HG02885 (cell line): ENCODE results near the gene FAF1.
A peak's percentile ranks its signal among the peaks of the same experiment; 100 is the strongest.

Experiments
- ATAC-seq: cut with Tn5 transposase; IDR thresholded peaks from one replicate; pipeline ENCODE4 v1.9.1; 2021; ENCODE audit warnings: mild to moderate bottlenecking; ENCODE audit not compliant: unreplicated experiment, poor library complexity

FAF1 gene

DNA sequence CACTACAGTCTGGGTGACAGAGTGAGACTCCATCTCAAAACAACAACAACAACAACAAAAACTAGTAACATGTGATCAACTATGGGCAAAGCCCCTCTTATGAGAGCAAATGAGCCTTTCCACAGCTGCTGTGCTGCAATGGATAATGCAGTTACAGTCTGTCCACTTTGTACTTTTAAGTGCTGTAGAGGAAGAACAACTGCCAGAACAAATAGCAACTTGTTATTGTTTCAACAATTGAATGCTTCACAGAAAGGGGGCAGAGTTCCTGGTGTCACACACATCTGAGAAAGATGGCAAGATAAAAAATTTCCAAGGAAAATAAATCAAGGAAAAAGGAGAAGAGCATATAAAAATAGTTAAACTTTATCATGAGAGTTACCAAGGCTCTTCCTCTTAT, 293.2 kb downstream of the FAF1 start:
- no peak for ATAC-seq

DNA sequence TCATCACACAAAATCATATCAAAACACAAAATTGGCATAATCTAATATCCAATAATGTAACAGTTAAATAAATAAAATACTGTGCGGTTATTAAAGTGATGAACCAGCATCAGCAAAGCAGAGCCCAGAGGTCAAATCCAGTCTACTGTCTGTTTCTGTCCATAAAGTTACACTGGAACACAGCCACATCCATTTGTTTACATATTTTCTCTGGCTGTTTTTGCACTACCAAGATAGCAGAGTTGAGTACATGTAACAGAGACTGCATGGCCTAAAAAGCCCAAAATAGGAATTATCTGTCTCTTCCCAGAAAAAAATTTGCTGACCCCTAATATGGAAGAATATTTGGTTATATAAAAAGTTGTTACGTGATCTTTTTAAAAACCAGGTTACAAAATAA, 294.7 kb downstream of the FAF1 start:
- ATAC-seq: no peak

DNA sequence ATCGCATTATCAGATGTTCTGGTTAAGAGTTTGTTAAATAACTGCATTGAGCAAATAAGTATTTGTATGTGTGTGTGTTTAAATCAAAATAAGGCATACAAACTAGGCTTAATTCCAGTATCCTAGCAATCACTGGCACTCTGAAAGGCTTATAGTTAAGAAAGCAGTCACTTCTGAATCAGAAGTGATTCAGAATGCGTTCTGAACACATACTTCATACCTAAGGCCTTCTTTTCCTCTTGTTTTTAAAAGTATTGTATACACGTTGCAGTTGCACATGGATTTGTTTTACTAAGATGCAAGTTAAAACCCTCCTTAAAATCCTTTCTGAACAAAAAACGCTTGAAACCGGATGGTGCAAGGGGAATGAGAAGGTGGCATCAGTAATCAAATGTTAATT, 298.4 kb downstream of the FAF1 start:
- ATAC-seq: no peak

DNA sequence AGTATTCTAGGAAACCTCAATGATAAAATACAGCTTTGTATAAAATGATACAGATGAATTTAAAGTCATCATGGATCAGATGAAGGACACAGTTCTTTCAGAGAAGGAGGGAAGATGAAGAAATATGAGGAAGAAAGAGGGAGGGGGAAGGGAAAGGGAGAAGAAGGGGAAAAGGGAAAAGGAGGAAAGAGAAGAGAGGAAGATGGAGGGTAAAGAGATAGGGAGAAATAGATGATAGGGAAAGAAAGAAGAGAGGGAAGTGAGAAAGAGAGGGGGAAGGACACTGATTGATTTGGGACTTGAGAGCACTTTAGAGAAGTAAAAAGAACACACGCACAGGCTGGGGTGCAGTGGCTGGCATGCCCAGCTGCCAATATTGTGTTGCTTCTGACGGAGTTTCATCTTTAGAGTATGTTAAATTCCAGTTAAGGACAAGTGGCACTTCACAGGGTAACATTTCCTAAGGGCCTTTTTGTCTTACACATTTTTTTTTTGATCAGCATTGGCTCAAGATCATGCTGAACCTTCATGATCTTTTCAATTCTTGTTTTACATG, 300.9 kb downstream of the FAF1 start:
- ATAC-seq: no peak

DNA sequence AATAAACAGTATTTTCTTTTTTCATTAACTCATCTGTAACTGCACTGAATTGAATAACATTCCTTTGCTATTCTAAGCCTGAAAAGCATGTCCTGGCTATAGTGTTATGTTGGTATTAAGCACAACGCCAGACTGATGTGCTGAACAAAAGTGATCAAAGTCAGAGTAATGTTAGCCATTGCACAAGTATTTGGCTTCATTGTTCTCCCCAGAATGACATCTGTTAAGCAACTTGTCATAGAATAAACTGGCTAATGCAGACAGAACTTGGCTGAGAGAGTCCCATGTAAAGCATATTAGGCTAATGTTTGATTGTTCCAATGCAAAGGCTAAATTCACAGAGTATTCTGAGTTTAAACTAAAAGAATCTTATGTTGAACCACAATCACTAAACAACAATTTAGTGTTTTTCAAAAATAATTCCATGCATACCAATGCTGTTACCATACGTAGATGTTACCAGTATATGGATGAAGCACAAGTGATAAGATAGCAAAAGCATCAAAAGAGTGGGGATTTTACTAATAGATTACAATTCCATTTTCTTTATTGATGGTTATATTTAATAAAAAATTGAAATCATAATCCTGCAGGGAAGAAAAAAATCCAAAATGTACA, 301.5 kb downstream of the FAF1 start:
- ATAC-seq: no peak

DNA sequence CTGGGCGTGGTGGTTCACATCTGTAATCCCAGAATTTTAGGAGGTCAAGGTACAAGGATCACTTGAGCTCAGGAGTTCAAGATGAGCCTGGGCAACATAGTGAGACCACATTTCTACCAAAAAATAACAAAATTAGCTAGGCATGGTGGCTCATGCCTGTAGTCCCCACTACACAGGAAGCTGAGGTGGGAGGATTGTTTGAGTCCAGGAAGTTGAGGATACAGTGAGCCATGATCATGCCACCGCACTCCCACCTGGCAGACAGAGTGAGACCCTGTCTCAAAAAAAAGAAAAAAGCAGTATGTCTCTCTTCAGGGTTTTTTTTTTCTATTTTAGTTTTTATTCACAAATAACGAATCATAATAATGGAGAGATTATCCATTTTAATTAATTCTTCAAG, 303.1 kb downstream of the FAF1 start:
- no peak for ATAC-seq

DNA sequence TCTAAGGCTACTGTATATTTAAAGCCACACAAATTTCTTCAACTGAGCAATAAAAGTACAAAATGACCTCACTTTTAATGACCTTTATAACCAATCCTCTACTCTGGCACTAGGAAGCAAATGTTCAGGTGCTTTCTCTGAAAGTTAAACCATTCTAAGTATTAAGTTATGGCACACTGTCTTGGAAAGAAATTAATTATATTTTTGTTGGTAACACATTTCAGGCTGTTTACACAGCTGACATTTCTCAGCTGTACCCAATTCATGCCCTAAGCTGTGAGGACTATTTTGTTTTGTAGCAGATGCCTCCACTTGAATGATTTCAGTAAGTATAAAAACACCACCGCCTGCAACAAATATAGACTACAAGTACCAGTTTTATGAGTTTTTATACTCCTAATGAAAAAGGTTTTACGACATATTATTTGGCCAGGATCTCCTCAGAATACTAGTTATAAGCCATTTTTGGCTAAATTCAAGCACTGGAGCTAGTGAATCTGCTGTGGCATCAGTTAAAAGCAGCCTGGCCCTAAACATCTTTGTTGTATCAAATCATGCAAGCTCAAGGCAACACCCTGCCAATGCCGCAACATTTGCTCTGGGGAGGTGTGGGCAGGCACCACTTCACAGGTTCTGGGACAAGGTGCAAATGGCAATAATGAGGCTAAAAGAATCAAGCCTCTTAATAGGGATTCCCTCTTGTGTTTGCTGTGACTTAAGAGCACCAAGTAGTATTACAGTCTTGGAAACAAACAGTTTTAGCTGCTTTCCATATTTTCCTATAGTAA, 308.4 kb downstream of the FAF1 start:
- ATAC-seq: no peak

DNA sequence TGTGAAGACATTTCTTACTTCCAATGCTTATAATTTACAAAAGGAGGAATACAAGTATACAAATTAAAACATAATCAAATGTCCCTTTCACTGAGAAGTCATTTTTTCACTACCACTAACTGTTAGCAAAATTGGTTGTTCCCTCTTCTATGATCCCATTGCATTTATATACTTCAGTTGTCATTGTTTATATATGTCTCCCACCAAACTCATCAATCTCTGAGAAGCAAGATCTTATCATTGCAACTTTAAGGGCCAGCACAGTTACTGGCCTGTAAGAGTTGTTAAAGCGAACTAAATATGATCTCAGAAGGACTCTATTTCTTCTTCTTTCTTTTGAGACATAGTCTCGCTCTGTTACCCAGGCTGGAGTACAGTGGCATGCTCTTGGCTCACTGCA, 313.5 kb downstream of the FAF1 start:
- ATAC-seq: no peak

DNA sequence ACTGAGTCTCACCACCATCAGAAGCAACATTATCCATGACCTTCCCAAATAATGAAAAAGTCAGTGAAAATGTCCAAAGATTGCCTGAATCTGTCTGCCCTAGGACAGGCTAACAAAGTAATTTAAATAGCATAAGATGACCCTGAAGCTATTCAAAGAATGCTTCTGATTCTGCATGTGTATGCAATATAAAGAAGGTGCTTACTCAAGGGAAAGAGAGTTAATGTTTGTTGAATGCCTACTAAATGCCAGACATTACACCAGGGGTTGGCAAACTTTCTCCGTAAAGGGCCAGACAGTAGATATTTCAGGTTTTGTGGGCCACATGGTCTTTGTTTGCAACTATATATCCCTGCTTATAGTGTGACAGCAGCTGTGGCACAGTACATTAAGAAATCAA, 314.9 kb downstream of the FAF1 start:
- no peak for ATAC-seq

DNA sequence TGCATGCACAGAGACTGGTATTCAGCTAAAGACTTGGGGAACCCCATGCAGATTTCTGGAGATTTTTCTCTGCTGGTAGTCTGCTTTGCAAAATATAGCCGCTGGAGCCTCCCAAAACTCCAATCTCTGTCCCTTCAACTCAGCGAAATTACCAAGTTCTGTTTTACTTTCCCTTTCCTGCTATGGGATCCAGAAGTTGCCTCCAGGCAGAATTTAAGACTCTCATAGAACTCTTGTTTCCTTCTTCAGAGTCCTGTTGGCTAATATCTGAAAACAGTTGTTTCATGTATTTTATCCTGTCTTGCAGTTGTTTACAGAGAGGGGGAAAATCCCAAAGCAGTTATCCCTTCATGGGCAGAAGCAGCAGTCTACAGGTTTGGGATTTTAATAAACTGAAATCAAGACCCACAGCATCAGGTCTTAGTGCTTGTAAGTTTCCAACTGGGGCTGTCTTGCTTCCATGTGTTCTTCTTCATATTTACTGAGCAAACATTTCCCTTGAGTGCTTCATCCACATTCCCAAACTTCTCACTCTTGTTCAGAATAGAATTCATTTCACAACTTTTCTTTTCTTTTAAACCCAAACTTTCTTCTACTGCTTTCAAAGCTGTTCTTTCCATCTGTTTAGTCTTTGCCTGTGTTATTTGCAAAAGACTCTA, 315.5 kb downstream of the FAF1 start:
- ATAC-seq: no peak

DNA sequence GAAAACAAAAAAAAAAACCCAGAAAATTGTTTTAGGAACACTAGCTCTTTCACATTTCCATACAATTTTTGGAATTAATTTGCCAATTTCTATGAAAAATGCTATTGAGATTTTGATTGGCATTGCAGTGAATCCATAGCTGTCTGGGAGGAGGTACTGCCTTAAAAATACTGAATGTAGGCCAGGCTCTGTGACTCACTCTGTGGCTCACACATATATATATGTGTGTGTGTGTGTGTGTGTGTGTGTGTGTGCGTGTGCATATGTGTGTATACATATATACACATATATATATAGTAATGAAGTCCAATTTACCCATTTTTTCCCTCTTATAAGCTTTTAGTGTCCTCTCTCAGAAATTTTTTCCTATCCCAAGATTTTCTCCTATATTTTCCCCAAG, 322.6 kb downstream of the FAF1 start:
- ATAC-seq: no peak

DNA sequence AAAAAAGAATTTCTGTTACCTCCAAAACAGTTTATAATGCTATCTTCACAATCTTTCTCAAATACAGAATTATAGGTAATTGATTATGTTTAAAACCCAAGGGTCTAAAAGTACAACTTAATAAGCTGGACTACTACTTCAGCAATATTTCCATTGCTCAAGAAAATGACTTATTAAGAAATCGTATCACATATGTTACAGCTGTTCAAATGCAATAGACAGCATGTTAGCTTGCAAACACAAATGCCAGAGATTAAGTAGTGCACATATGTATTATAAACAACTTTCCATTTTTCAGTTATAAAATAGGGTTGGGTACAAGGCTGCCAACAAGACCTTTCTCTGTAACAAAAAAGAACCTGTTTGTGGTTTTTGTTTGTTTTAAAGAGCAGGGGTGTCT, 325.8 kb downstream of the FAF1 start:
- no peak for ATAC-seq

DNA sequence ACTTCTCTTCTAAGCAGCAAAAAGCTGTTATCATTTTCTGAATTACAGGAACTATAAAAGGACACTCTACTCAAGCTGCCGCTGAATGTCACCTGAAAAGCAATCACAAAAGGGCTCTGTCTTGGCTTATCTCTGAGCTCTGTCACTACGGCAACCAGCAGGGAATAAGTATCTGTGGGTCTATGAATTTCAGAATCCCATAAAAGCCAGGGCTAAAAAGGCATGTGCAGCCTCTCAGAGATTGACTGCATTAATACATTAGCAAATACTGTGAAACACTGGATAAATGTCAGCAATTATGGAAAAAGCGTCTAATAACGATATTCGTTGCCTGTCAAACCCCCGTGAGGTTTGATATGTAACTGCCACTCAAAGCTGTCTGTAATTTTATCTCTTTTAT, 326.6 kb downstream of the FAF1 start:
- ATAC-seq: no peak

DNA sequence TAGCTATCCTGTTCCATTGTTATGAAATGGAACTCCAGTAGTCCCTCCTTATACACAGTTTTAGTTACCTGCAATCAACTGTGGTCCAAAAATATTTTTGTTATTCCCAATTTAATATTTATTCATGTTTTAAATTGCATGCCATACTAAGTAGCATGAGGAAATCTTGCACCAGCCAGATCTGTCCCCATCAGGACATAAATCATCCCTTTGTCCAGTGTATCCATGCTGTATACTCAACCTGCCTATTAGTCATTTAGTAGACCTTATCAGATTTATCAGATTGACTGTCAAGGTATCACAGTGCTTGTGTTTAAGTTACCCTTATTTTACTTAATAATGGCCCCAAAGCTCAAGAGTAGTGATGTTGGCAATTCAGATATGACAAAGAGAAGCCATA, 328.9 kb downstream of the FAF1 start:
- ATAC-seq: no peak

DNA sequence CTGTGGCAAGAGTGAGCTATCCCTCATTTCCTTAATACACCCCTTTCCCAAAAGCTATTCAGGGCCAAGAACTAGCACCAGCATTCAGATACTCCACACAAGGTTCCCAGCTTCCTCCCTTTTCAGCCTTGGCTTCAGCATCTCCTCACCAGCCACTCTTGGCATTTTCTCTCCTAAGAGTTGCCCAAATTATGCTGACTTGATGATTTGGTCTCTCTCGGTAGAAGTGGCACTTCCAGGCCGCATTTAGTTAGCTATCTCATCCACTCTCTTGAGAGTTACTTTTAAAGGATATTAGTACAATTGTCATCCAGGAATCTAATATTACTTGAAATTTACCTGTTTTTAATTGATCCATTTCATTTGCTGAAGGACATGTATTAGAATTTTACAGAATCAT, 337.8 kb downstream of the FAF1 start:
- ATAC-seq: no peak

DNA sequence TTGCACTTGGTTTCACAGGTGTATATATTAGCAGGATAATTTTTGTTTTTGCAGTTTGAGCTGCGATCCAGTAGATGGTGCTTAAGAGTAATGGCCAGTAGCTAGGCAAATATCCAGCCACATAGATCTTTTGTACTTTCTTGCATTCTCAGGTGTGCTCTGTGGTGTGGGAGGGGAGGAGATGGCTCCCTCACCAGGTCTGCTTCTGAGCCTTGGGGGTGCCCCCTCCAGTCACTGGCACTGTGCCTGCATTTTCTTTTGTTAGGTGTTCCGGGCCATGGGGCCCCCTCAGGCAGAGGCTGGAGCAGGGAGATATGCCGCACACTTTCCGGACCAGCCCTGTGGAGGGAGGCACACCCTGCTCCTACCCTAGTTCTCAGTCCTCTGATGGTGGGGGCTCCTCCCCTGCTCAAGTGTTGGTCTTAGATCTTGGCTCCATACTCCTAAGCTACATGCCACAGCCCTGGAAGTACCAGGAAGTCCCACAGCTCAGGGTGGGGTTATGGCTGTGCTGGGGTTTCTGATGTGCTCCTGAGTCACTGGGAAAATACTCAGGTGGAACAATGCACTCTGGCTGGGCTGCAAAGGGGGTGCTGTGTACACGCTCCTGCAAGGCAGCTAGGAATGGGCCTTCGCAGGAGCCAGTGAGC, 339.3 kb downstream of the FAF1 start:
- no peak for ATAC-seq

DNA sequence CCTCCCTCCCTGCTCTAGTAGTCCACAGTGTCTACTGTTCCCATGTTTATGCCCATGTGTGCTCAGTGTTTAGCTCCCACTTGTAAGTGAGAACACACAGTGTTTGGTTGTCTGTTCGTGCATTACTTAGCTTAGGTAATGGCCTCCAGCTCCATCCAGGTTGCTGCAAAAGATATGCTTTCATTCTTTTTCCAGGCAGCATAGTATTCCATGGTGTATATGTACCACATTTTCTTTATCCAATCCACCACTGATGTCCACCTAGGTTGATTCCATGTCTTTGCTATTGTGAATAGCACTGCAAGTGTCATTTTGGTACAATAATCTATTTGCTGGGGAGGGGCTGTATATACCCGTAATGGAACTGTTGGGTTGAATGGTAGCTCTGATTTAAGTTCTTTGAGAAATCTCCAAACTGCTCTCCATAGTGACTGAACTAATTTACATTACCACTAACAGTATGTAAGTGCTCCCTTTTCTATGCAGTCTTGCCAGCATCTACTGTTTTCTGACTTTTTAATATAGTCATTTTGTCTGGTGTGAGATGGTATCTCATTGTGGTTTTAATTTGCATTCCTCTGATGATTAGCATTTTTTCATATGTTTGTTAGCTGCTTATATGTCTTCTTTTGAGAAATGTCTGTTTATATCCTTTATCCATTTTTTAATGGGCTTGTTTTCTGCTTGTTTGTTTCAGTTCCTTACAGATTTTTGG, 344.9 kb downstream of the FAF1 start:
- no peak for ATAC-seq

DNA sequence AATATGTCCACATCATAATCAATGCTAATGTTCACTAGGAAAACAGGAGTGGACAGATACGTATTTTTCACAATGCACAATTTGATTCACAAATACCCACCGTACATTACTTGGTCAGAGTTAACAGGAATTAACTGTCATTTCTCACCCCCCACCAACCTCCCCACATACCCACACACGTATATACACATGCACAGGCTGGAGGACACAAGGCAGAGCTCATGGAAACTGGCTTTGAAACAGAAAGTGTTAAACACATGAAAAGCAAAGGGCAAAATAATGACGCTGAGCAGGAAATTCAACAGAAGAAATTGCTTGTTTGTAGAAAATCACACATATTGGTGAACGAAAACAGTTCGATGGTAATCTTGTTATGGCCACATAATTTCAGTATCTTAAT, 348.4 kb downstream of the FAF1 start:
- ATAC-seq: no peak

DNA sequence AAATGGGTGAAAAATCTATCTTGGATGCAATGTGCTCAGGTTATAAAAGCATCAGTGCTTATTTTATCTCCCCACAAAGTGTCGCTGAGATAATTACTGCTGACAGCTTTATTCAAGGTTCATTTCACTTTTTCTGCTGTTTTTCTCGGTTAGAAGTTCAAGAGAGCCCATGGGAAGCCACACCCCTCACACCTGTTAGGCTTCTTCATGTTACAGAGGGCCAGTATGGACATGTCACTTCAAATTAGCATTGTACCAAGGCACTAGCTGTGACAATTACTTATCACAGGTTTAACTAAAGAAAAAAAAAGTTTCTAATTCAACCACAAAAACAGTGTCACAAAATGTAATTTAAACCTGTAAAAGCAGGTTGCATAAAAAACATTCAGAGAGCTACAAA, 349.5 kb downstream of the FAF1 start:
- peak; percentile 62 for ATAC-seq

DNA sequence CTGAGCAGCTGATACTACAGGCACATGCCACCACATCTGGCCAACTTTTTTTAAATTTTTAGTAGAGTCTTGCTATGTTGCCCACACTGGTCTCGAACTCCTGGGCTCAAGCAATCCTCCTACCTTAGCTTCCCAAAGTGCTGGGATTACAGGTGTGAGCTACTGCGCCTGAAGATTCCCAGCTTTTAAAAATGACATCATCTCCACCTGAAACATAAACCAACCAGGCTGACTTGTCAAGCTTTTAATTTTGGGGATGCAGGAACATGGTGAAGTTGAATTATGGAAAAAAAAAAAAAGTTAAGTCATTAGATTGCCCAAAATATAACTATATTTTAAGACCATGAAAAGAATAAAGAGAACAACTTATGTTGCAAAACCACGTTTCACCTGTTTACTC, 350.6 kb downstream of the FAF1 start:
- no peak for ATAC-seq
